Lung microvascular endothelial cell (primary cell): ENCODE data around the gene FAM78B. TPM values are rescaled to one million over a fixed set of nuclear protein-coding genes. Genes with fewer than 3 reads are reported as not detected.

ENCODE experiments used
- DNase-seq, 2 donors: peaks; one replicate each; pipeline versions ENCODE4 v3.0.0 to v3.0.0-alpha.2; 2010; ENCODE audit warnings: low read depth in 2 of 2
- total RNA-seq: library from RNA; depleted of rRNA; stranded (reverse); fragments of >200 nt; gene quantifications from 2 replicates; pipeline ENCODE4 v1.2.1, GENCODE V29; 2014

Gene FAM78B
- total RNA-seq, 1 donor from 2014 or later, result 0.40 TPM

DNA sequence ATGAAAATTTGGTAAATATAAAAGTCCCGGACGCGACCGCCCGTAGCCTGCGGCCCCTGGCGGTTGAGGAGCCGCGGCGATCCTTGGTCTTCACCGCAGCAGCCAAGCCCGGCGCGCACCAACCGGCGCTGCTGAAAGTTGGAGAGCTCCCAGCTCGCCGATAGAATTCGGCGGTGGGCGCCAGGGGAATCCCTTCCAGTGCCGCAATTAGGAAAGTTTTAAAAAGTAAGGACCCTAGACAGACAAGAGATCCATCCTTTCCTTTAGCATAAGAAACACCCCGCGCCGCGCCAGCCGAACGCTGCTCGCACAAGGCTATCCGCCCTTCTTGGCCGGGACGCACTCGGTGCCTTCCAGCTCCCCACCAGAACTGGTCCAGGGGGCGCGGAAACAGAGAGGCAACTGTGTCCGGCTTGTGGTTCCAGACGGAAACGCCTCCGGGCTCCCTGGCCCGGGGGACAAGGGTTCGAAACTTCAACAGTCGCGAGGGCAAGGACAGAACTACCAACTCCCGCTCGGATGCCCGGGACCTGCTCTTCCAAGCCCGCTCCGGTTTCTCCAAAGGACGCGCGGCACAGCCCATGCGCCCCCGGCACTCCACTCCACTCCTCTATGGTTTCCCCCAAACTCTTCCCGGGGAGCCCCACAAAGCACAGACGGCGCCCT, 1.7 kb downstream of the FAM78B start:
- peak; percentile 75 to 76 for DNase-seq

DNA sequence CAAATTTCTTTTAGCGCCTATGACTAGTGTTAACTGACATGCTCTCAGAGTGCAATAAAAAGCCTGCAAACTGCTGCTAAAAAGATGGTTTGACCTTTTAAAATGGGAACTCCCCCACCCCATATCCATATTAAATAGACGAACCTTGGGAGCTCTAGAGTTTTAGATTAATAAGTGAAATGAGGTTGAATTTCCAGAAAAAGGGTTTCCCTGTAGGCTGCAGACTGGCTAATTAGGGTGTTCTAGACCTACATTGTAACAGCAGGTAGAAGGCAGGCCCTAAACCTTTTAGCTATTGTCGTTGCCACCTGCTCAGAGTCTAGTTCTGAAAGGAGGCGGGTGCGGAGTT, 2.2 kb downstream of the FAM78B start:
- no peak for DNase-seq

- no peak for DNase-seq
Observed at GRCh38 chr1:166159656-166160055, 7.1 kb downstream of the FAM78B start.

DNA sequence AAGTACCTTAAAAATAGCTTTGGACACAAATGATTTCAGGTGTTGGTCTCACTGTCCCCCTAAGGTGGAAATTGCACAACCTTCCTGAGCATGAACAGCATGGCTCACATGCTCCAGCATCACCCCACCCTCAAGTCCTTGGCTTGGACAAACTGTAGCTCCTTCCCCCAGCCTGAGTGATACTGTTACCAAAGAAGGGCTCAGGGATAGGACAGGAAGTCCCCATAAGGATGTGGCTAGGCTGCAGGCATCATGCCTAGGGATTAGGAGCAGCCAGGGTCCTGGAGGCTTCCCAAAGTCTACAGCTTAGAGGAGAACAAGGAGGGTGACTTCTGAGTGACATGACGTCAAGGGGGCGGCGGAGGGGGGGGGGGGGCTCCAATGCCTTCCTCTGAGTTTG, 10.1 kb downstream of the FAM78B start:
- DNase-seq, result no peak

DNA sequence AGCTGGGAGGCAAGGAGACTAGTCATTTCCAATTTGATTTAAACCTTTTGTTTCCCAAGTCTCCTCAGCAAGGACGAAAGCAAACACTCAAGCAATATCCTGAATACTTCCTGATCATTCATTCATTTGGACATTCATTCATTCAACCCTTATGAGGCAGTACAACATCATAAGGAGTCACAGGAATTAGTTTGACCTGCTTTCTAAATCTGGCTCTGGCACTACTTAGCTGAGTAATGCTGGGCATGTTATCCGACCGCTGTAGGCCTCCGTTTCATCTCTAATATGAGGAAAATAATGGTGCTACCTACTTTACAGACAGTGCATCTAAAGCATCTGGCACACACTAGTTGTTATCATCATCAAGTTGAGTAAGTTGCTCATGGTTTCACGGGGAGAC, 11.7 kb downstream of the FAM78B start:
- no peak for DNase-seq

DNA sequence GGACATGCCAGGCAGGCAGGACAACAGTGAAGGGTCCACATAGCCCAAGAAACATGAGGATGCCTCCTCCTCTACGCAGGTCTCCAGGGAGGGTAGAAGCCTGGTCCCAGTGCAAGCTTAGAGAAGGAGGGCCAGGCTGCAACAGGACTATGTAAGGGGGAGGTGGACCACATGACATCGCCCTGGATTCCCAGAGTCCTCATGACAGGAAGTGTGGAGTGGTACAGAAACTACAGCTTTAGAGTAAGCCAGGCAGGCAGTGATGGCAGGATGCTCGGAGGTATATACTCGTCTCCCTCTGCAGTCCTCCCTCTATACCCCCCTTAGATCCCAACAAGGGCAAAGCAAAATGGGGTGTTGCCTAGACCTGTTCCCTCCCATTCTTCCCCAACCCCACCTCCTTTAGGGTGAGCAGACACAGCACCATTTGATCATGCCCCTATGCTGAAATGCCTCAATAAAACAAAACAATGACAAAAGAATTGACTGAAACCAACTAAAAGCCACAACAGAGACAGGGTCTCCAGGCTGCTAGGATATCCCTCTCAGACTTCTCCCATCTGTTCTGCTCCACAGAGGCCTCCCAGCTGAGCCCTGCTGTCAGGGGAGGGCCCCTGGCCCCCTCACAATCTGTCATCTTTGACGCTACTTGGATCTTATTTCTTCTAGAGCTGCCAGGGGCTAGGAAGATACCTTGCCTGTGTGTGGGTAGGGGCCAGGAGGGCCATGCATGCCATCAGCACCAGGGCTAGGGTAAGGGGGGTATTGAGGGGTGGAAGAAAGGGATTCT, 13.1 kb downstream of the FAM78B start:
- DNase-seq, result no peak

DNA sequence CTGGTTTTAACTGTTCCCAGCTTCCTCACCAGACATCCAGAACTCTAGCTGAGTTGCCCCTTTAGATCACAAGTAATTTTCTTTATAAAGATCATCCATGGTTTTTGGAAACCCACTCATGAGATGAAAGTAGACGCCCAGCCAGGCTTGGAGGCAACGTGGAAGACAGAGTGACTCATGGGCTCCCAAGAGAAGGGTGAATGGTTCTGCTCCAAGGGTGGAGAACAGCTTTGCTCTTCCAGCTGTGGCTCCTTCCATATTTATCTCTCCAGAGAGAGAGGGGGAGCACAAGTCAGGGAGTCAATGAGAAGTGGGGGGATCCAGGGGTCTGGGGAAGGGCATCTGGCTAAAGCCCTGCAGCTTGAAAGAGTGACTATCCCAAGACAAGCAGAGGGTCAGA, 13.8 kb downstream of the FAM78B start:
- no peak for DNase-seq

GRCh38 chr1:166151804-166152203, 15.0 kb downstream of the FAM78B start:
- no peak for DNase-seq

GRCh38 chr1:166145499-166145898, 21.3 kb downstream of the FAM78B start:
- no peak for DNase-seq

DNA sequence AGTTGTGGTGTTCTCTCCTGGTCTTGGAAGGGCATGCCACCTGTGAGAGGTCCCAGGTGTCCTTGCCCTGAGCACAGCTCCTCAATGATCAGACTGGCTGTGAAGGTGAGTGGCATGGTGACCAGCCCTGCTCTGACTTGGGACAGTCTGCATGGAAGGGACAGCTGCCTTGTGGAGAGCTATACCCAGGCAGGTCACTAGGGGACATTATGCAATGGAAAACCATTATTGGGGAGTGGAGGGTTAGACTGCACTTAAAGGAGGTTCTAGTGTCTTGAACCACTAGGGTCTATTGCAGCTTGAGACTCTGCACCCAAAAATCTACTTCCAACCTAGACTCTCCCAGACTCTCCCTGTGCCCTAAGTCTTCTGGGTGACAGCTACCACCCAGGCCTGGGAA, 24.8 kb downstream of the FAM78B start:
- DNase-seq, result no peak

GRCh38 chr1:166140251-166140650, 26.6 kb downstream of the FAM78B start:
- DNase-seq, result no peak

DNA sequence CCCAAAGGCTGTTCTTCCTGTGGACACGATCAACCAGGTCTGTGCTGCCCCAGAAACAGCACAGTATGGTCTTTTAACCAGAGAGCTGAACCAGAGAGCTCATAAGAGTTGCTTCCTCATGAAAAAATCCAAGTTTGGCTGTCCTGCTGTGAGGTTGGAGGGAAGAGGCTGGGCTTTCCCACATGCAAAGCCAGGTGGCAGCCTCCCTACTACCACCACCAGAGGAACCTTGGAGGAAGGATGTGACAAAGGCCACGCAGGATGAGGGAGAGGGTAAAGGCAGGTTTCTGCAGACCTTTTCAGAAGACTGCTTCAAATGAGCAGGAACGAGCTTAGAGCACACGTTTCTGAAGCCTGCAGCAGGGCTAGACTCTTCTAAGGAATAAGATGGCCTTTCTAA, 27.1 kb downstream of the FAM78B start:
- DNase-seq, result no peak

DNA sequence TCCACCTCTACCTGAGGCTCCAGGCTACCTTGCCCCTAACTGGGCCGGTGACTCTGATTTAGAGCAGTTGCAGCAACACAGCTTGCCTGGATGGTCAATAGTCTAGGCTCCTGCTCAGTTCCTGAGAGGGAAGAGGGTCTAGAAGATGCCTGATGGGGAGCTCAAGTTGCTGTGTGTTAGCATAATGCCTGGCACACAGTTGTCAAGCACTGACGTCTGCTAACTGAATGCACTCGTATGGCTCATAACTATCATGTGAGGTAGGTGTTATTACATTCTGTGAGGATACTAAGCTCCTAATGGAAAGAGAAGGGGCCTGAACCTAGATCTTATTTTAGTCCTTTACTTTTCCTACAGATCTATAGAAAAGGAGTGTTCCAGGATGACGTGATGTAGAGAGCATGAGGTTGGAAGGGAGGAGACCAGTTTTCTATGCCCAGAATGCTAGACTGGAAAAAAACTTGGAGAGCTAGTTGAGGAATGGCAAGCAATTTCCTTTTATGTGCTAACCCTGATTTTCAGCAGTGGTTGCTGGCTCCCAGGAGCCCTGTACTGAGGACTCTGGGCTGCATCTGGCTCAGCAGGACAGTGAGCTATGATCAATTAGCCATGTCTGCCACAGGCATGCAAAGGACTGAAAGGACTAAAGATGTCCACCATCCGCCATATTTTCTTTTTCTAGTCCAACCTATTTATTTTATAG, 30.0 kb downstream of the FAM78B start:
- DNase-seq, result no peak

- DNase-seq, result no peak
Observed at GRCh38 chr1:166136222-166136621, 30.6 kb downstream of the FAM78B start.

DNA sequence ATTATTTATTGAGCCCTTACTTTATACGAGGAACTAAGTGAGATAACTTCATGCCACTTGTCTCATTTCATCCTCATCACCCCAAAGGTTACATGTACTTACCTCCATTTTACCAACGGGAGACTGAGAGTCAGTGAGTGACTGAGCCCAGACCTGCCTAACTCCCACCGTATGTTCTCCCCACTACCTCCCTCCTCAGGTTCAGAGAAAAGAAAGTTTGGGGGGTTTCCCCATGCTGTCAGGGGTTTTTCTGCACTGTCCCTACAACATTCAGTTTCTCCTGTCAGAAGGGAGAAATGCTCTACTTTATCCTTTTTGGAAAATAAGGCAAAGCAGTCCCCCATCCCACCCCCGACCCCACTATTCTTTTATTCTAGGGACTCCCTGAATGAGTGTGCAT, 32.9 kb downstream of the FAM78B start:
- no peak for DNase-seq

DNA sequence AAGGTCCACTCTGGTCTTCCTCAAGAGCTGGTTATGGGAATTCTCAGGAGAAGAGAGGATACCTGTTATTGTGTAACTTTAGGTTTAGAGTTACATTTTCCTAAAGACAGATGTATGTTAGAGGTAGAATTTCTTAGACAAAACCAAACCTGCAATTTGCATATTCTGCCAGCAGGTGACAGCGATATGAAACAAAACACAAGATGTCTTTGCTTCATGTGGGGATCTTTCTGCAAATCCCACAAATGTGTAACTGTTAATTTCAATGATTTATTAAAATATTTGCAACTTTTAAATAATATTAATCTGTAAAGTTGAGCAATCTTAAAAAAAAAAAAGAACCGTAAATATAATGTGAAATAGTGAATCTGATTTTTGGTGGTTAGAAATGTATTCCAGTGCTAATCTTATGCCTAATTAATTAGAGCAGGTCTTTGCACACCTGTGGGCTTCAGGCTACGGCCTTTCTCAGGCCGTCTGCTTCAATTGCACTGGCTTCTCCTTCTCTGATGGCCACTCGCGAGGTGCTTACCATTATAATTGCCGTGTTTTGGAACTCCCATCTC, 33.4 kb downstream of the FAM78B start:
- DNase-seq, result peak; percentile 5 to 31

- no peak for DNase-seq
Observed at GRCh38 chr1:166132496-166132895, 34.3 kb downstream of the FAM78B start.

GRCh38 chr1:166129006-166129405, 37.8 kb downstream of the FAM78B start:
- DNase-seq, result no peak

DNA sequence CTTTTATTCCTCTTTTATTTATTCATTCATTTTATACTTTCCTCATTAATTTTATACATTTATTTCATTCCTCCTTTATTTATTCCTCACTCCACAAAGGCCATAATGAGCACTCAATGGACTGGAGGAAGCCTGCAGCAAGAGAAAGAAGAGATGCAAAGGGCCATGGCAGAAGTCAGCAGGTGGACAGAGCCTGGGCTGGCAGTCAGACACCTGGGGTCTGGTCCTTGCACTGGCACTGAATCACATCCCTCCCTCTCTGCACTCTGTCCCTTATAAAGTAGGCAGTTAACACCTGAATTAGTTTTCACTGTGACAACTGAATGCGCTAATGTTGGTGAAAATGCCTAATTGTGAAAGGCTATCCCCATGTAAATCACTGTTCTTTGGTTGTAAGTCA, 38.6 kb downstream of the FAM78B start:
- no peak for DNase-seq

DNA sequence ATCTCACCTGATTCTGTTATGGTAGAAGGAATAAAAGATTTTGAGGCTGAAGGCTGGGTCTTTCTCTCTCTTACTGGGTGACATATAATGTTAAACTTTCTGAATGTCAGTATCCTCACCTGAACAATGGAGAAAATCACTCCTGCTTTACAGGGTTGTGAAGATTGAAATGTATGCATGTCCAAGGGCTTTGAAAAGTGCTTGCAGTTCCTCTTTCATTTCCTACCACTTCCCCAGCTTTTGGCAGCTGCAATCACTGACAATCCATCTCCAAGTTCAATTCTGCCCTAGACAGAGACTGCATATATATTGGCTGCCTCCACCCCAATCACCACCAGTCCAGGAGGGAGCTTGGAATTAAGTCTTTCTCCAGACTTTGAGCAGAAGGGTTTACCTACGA, 39.8 kb downstream of the FAM78B start:
- DNase-seq, result no peak

- DNase-seq, result no peak
Observed at GRCh38 chr1:166122873-166123466, 43.8 kb downstream of the FAM78B start.

DNA sequence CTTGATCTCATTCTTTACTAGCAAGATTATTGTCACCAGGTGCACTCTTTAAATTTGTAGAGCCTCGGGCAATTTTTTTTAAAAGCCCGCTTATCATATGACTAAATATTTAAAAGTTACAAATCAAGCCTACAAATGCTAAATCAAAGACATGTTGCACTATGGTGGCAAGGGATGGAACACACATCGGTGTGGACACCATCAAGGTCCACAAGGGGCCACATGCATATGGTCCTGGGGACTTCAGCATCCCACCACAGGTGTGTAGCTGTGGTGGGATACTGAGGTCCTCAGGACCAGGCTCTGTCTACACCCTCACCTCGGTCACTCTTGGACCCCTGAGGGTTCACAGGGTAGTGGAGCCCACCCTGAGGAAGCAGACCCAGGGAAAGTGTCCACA, 45.8 kb downstream of the FAM78B start:
- no peak for DNase-seq
